Measurements from ENCODE around the gene PRR5L.

Gene PRR5L

GRCh38 chr11:36362902-36363301 lies 66.8 kb downstream of the PRR5L start:
- TF ChIP-seq FOXP2 (optimal IDR thresholded peaks at IDR 0.05; ENCODE audit: borderline replicate concordance, extremely low read depth, extremely low read length, insufficient read depth): no peak
- no peak for TF ChIP-seq TAF1 (IDR thresholded peaks at IDR 0.05; ENCODE audit: borderline replicate concordance, insufficient read depth, low read length)
- no peak for TF ChIP-seq SIN3A (IDR thresholded peaks at IDR 0.05; ENCODE audit: borderline replicate concordance, insufficient read depth, low read length)
- no peak for TF ChIP-seq POLR2AphosphoS5 (IDR thresholded peaks at IDR 0.05; ENCODE audit: low read depth, low read length)
- no peak for TF ChIP-seq REST (IDR thresholded peaks at IDR 0.05; ENCODE audit: insufficient read depth in 1 of 2, low read depth in 2 of 2, low read length in 2 of 2)

- no peak for TF ChIP-seq SIN3A (IDR thresholded peaks at IDR 0.05; ENCODE audit: borderline replicate concordance, insufficient read depth, low read length)
- no peak for TF ChIP-seq POLR2AphosphoS5 (IDR thresholded peaks at IDR 0.05; ENCODE audit: low read depth, low read length)
- TF ChIP-seq TAF1 (IDR thresholded peaks at IDR 0.05; ENCODE audit: borderline replicate concordance, insufficient read depth, low read length): no peak
- TF ChIP-seq FOXP2 (optimal IDR thresholded peaks at IDR 0.05; ENCODE audit: borderline replicate concordance, extremely low read depth, extremely low read length, insufficient read depth): no peak
- TF ChIP-seq REST (IDR thresholded peaks at IDR 0.05; ENCODE audit: insufficient read depth in 1 of 2, low read depth in 2 of 2, low read length in 2 of 2): no peak
These were observed 67.5 kb downstream of the PRR5L start for GRCh38 chr11:36363361-36364268.

GRCh38 chr11:36364551-36365325 lies 68.7 kb downstream of the PRR5L start:
- TF ChIP-seq FOXP2 (optimal IDR thresholded peaks at IDR 0.05; ENCODE audit: borderline replicate concordance, extremely low read depth, extremely low read length, insufficient read depth): no peak
- TF ChIP-seq SIN3A (IDR thresholded peaks at IDR 0.05; ENCODE audit: borderline replicate concordance, insufficient read depth, low read length): no peak
- TF ChIP-seq REST (IDR thresholded peaks at IDR 0.05; ENCODE audit: insufficient read depth in 1 of 2, low read depth in 2 of 2, low read length in 2 of 2): no peak
- TF ChIP-seq TAF1 (IDR thresholded peaks at IDR 0.05; ENCODE audit: borderline replicate concordance, insufficient read depth, low read length): no peak
- TF ChIP-seq POLR2AphosphoS5 (IDR thresholded peaks at IDR 0.05; ENCODE audit: low read depth, low read length): no peak

GRCh38 chr11:36365907-36366306 lies 69.8 kb downstream of the PRR5L start:
- no peak for TF ChIP-seq SIN3A (IDR thresholded peaks at IDR 0.05; ENCODE audit: borderline replicate concordance, insufficient read depth, low read length)
- no peak for TF ChIP-seq TAF1 (IDR thresholded peaks at IDR 0.05; ENCODE audit: borderline replicate concordance, insufficient read depth, low read length)
- no peak for TF ChIP-seq POLR2AphosphoS5 (IDR thresholded peaks at IDR 0.05; ENCODE audit: low read depth, low read length)
- no peak for TF ChIP-seq FOXP2 (optimal IDR thresholded peaks at IDR 0.05; ENCODE audit: borderline replicate concordance, extremely low read depth, extremely low read length, insufficient read depth)
- TF ChIP-seq REST (IDR thresholded peaks at IDR 0.05; ENCODE audit: insufficient read depth in 1 of 2, low read depth in 2 of 2, low read length in 2 of 2): no peak

Data from PFSK-1 (cell line).